IMR-90 (cell line): ENCODE measurements around the gene CDX2. TPM values are rescaled to one million over a fixed set of nuclear protein-coding genes. Genes with fewer than 3 reads are reported as not detected.

Source experiments
- ATAC-seq: fragments of 200-7000 bp; cut with Tn5 transposase; 2 replicates; pipeline ENCODE4 v1.9.1; 2020; ENCODE audit warnings: low read depth, mild to moderate bottlenecking, moderate library complexity
- BruUV-seq: library from RNA; stranded (reverse); fragments of 400-500 nt; replicated peaks from 2 replicates; lab custom pipeline; 2021; lab: Mats Ljungman, UMichigan
- CTCF ChIA-PET: fragments of 300-600 bp; formaldehyde crosslinking; extraction: SDS; loops from one replicate; lab custom pipeline; 2021; ENCODE audit warnings: antibody characterized with exemption; lab: Yijun Ruan, JAX
- POLR2A ChIA-PET: fragments of 300-600 bp; sonication (Branson Sonifier 250); formaldehyde crosslinking; loops from one replicate; lab custom pipeline; 2022; ENCODE audit warnings: antibody characterized with exemption; ENCODE audit not compliant: unreplicated experiment; lab: Charles Lee
- DNase-seq: peaks from one replicate; pipeline ENCODE4 v3.0.0; 2013
- H2AFZ ChIP-seq: replicated peaks from 2 replicates; pipeline ENCODE3; 2013; ENCODE audit warnings: low read length, mild to moderate bottlenecking; ENCODE audit not compliant: poor library complexity
- H2AK5ac ChIP-seq: 2 replicates; pipeline ENCODE4 v1.6.1; 2013; ENCODE audit warnings: low read depth, low read length, inconsistent platforms
- H2AK9ac ChIP-seq: replicated peaks from 2 replicates; pipeline ENCODE3; 2013; ENCODE audit warnings: mild to moderate bottlenecking, low read depth, low read length, moderate library complexity; ENCODE audit not compliant: poor library complexity
- H2BK120ac ChIP-seq: 2 replicates; pipeline ENCODE4 v1.6.1; 2013; ENCODE audit warnings: low read depth, low read length, inconsistent platforms
- H2BK15ac ChIP-seq: 3 replicates; pipeline ENCODE4 v1.6.1; 2013; ENCODE audit warnings: low read depth, low read length, inconsistent platforms
- H2BK20ac ChIP-seq: 2 replicates; pipeline ENCODE4 v1.6.1; 2013; ENCODE audit warnings: low read depth, mild to moderate bottlenecking, inconsistent platforms, low read length, moderate library complexity
- H2BK5ac ChIP-seq: 2 replicates; pipeline ENCODE4 v1.6.1; 2013; ENCODE audit warnings: mild to moderate bottlenecking, low read depth, low read length, inconsistent platforms; ENCODE audit not compliant: poor library complexity, severe bottlenecking
- H3K14ac ChIP-seq: replicated peaks from 2 replicates; pipeline ENCODE4 v1.6.1; 2013; ENCODE audit warnings: low read depth, low read length, inconsistent platforms
- H3K18ac ChIP-seq: 2 replicates; pipeline ENCODE4 v1.6.1; 2013; ENCODE audit warnings: low read depth, low read length, control low read depth
- H3K23ac ChIP-seq: 2 replicates; pipeline ENCODE4 v1.6.1; 2013; ENCODE audit warnings: low read depth, low read length, inconsistent platforms
- H3K27ac ChIP-seq: 2 replicates; pipeline ENCODE4 v1.5.1; 2013; ENCODE audit warnings: mild to moderate bottlenecking, control low read depth, low read length; ENCODE audit not compliant: insufficient read depth
- H3K27me3 ChIP-seq: 2 replicates; pipeline ENCODE4 v1.6.1; 2013; ENCODE audit warnings: low read length; ENCODE audit not compliant: control insufficient read depth, insufficient read depth
- H3K36me3 ChIP-seq: 2 replicates; pipeline ENCODE4 v1.6.1; 2013; ENCODE audit warnings: low read length, mixed read lengths; ENCODE audit not compliant: control insufficient read depth, insufficient read depth
- H3K4ac ChIP-seq: 2 replicates; pipeline ENCODE4 v1.6.1; 2013; ENCODE audit warnings: low read depth, low read length, inconsistent platforms
- H3K4me1 ChIP-seq: 2 replicates; pipeline ENCODE4 v1.6.1; 2013; ENCODE audit warnings: low read length, mixed read lengths; ENCODE audit not compliant: control insufficient read depth, insufficient read depth
- H3K4me2 ChIP-seq: 2 replicates; pipeline ENCODE4 v1.6.1; 2013; ENCODE audit warnings: low read depth, mild to moderate bottlenecking, control low read depth, low read length, moderate library complexity
- H3K4me3 ChIP-seq: 2 replicates; pipeline ENCODE4 v1.5.1; 2013; ENCODE audit warnings: low read depth, mild to moderate bottlenecking, control low read depth, low read length, moderate library complexity; ENCODE audit not compliant: insufficient read depth
- H3K56ac ChIP-seq: 2 replicates; pipeline ENCODE4 v1.6.1; 2013; ENCODE audit warnings: low read length, inconsistent platforms; ENCODE audit not compliant: insufficient read depth; ENCODE audit errors: extremely low read depth
- H3K79me1 ChIP-seq, 2 experiments: 2 replicates each; pipeline ENCODE4 v1.6.1; 2013; ENCODE audit warnings: low read length in 2 of 2, inconsistent platforms in 1 of 2, low read depth in 1 of 2
- H3K9ac ChIP-seq: 2 replicates; pipeline ENCODE4 v1.6.1; 2013; ENCODE audit warnings: low read depth, low read length, control low read depth
- H3K9me1 ChIP-seq: 2 replicates; pipeline ENCODE4 v1.6.1; 2013; ENCODE audit warnings: low read length, inconsistent platforms; ENCODE audit not compliant: insufficient read depth
- H3K9me3 ChIP-seq: 2 replicates; pipeline ENCODE4 v1.6.1; 2013; ENCODE audit warnings: low read length; ENCODE audit not compliant: control insufficient read depth, insufficient read depth
- H4K20me1 ChIP-seq: 2 replicates; pipeline ENCODE4 v1.6.1; 2013; ENCODE audit warnings: low read length, inconsistent platforms; ENCODE audit not compliant: insufficient read depth
- H4K5ac ChIP-seq: 2 replicates; pipeline ENCODE4 v1.6.1; 2013; ENCODE audit warnings: mild to moderate bottlenecking, low read depth, low read length, control low read depth
- H4K8ac ChIP-seq, 2 experiments: 2 replicates each; pipeline ENCODE4 v1.6.1; 2013; ENCODE audit warnings: low read depth in 2 of 2, low read length in 2 of 2, control low read depth in 1 of 2, inconsistent platforms in 1 of 2
- H4K91ac ChIP-seq: 2 replicates; pipeline ENCODE4 v1.6.1; 2013; ENCODE audit warnings: low read depth, low read length, inconsistent platforms; ENCODE audit not compliant: insufficient read depth
- FOS ChIP-seq: fragments of 150-350 bp; IDR thresholded peaks from 2 replicates; pipeline ENCODE4 v1.6.1; 2016; ENCODE audit warnings: low read depth, low read length
- MXI1 ChIP-seq: IDR thresholded peaks from 2 replicates; pipeline ENCODE4 v1.6.1; 2012; ENCODE audit warnings: low read depth, mild to moderate bottlenecking, low read length, moderate library complexity, borderline replicate concordance
- SMC3 ChIP-seq: fragments of 150-350 bp; IDR thresholded peaks from 2 replicates; pipeline ENCODE4 v1.6.1; 2016; ENCODE audit warnings: low read depth, mild to moderate bottlenecking, antibody characterized with exemption, low read length, moderate library complexity
- WGBS, 2 experiments: methylation state at CpG; one replicate each; pipeline versions ENCODE4 v1.1.5 to v1.1.7; 2013; ENCODE audit warnings: missing lambda C conversion rate in 2 of 2; ENCODE audit not compliant: insufficient read length in 1 of 2; ENCODE audit errors: extremely low coverage in 2 of 2; 5-methylcytosine and 5-hydroxymethylcytosine counted together
- dilution Hi-C: fragments of 300-500 bp; cut with HindIII; formaldehyde crosslinking; loops from one replicate; pipeline ENCODE4 v1.14.3; 2018; ENCODE audit warnings: low sequenced_read_pairs; ENCODE audit not compliant: unreplicated experiment
- in situ Hi-C: fragments of 300-500 bp; cut with MboI; formaldehyde crosslinking; loops from 3 replicates; pipeline ENCODE4 v1.14.3; 2019; ENCODE audit warnings: low sequenced_read_pairs, inconsistent platforms, mixed read lengths
- intact Hi-C: fragments of 100-400 bp; cut with micrococcal nuclease; formaldehyde crosslinking; loops from 2 replicates; pipeline ENCODE4 v1.10.0; 2022
- polyA plus RNA-seq, 3 experiments: library from polyadenylated mRNA; depleted of rRNA; stranded (reverse); fragments of >200 nt; gene quantifications; 2 replicates each; pipeline ENCODE4 v1.2.3, GENCODE V29; 2012; ENCODE audit warnings: low replicate concordance in 1 of 3
- total RNA-seq: library from RNA; depleted of rRNA; stranded (reverse); fragments of >200 nt; gene quantifications from 2 replicates; pipeline ENCODE4 v1.2.3, GENCODE V29; 2012
- TF ChIP-seq, protein P1 (sequence below): fragments of 150-350 bp; IDR thresholded peaks from 2 replicates; pipeline ENCODE4 v1.6.1; 2016; ENCODE audit warnings: low read depth, mild to moderate bottlenecking, low read length, moderate library complexity, borderline replicate concordance
- TF ChIP-seq, protein P2 (sequence below): conservative IDR thresholded peaks from 2 replicates; pipeline ENCODE4 v1.5.1; 2012; ENCODE audit warnings: mild to moderate bottlenecking, low read depth, low read length, improper control_type of control experiment

CDX2 gene
- total and polyA plus RNA-seq, 2 of the 4 experiments (the other 2 are of a cell fraction): not detected

DNA sequence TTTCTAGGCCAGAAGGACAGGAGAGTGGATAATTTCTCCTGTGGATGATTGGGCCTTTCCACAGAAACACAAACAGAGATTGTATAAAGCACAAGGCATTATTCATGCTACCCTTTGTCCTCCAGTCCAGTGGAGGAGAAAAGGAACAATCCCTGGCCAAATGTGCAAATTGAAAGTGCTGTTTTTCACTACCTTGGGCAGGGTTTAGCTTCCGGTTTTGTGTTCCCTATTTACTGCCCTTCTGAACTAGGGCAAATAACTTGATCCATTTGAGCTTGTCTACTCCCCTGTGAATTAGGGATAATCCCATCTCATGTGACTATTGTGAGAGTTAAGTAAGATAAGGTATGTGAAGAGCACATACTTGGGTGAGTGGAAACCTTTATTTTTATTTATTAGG lies 36.0 kb downstream of the CDX2 start:
- Histone ChIP-seq H4K91ac (no peak overlapping the region), H3K4me2 (no peak overlapping the region), H2BK15ac (no peak overlapping the region), H3K27me3 (peaks cover 34% of the 10 kb centered on the region), H2AK9ac (no peak overlapping the region), H3K79me1 (no peaks in the 10 kb centered on the region), H3K9ac (no peak overlapping the region), H3K36me3 (no peaks in the 10 kb centered on the region), H3K14ac (no peak overlapping the region), H3K4me1 (no peaks in the 10 kb centered on the region), H3K23ac (no peak overlapping the region), H2AK5ac (no peak overlapping the region), H2BK120ac (no peak overlapping the region), H3K56ac (no peak overlapping the region), H3K18ac (no peak overlapping the region), H4K8ac (no peak overlapping the region), H3K9me3 (peaks cover 2% of the 10 kb centered on the region; the same call in 1 of the 2 replicates), H2BK20ac (no peak overlapping the region), H3K4ac (no peak overlapping the region), H4K20me1 (no peaks in the 10 kb centered on the region), H4K5ac (no peak overlapping the region), H2AFZ (no peak overlapping the region), H3K27ac (no peak overlapping the region), H3K9me1 (no peaks in the 10 kb centered on the region), H3K4me3 (no peak overlapping the region), H2BK5ac (no peak overlapping the region)
- DNase-seq: no peak
- TF ChIP-seq FOS (no peak), MXI1 (no peak), SMC3 (no peak)
- TF ChIP-seq, protein P1, sequence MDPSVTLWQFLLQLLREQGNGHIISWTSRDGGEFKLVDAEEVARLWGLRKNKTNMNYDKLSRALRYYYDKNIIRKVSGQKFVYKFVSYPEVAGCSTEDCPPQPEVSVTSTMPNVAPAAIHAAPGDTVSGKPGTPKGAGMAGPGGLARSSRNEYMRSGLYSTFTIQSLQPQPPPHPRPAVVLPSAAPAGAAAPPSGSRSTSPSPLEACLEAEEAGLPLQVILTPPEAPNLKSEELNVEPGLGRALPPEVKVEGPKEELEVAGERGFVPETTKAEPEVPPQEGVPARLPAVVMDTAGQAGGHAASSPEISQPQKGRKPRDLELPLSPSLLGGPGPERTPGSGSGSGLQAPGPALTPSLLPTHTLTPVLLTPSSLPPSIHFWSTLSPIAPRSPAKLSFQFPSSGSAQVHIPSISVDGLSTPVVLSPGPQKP: no peak
- TF ChIP-seq, protein P2, sequence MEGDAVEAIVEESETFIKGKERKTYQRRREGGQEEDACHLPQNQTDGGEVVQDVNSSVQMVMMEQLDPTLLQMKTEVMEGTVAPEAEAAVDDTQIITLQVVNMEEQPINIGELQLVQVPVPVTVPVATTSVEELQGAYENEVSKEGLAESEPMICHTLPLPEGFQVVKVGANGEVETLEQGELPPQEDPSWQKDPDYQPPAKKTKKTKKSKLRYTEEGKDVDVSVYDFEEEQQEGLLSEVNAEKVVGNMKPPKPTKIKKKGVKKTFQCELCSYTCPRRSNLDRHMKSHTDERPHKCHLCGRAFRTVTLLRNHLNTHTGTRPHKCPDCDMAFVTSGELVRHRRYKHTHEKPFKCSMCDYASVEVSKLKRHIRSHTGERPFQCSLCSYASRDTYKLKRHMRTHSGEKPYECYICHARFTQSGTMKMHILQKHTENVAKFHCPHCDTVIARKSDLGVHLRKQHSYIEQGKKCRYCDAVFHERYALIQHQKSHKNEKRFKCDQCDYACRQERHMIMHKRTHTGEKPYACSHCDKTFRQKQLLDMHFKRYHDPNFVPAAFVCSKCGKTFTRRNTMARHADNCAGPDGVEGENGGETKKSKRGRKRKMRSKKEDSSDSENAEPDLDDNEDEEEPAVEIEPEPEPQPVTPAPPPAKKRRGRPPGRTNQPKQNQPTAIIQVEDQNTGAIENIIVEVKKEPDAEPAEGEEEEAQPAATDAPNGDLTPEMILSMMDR: no peak
- CTCF ChIA-PET: interaction anchor here (1.2 to 1.3 kb wide), 2 partner anchors 12 to 64 kb away, joined by 3 to 5 read pairs; no protein-coding TSS in a partner anchor
- intact Hi-C loops (no loop called here), in situ Hi-C loops (no loop called here), dilution Hi-C loops (no loop called here)
- no TSS peak for BruUV-seq
- no peak for ATAC-seq
- POLR2A ChIA-PET: no interaction called here
- no CpG with 5 or more reads among the region's 1 CpG for WGBS, 2 experiments
